OCI-LY1 (cell line): ENCODE results near the gene TRANK1.

Experiments used
- H2AFZ ChIP-seq: fragments of 200-600 bp; sonication (generic), shearing (Covaris generic); 2 replicates; pipeline ENCODE4 v1.6.0; 2014; ENCODE audit warnings: antibody characterized with exemption, mild to moderate bottlenecking, low read length
- H3F3A ChIP-seq: fragments of 200-600 bp; sonication (generic), shearing (Covaris generic); 2 replicates; pipeline ENCODE4 v1.6.0; 2014; ENCODE audit warnings: mild to moderate bottlenecking, antibody characterized with exemption, low read length, moderate library complexity; ENCODE audit not compliant: insufficient read depth
- H3K27ac ChIP-seq: fragments of 200-600 bp; sonication (generic); 2 replicates; pipeline ENCODE4 v1.5.1; 2014; ENCODE audit warnings: low read length, mixed run types, mild to moderate bottlenecking, low read depth; ENCODE audit not compliant: poor library complexity, severe bottlenecking
- H3K27me3 ChIP-seq: fragments of 200-600 bp; sonication (generic); 2 replicates; pipeline ENCODE4 v1.6.0; 2014; ENCODE audit warnings: antibody characterized with exemption, mild to moderate bottlenecking, low read length, moderate library complexity; ENCODE audit not compliant: insufficient read depth
- H3K36me3 ChIP-seq: fragments of 200-600 bp; sonication (generic); 2 replicates; pipeline ENCODE4 v1.6.1; 2014; ENCODE audit warnings: mild to moderate bottlenecking, antibody characterized with exemption, low read length, moderate library complexity, mixed read lengths; ENCODE audit not compliant: insufficient read depth
- H3K4me1 ChIP-seq: fragments of 200-600 bp; sonication (generic); 2 replicates; pipeline ENCODE4 v1.5.1; 2014; ENCODE audit warnings: mild to moderate bottlenecking, low read length, moderate library complexity; ENCODE audit not compliant: insufficient read depth, severe bottlenecking
- H3K4me2 ChIP-seq: fragments of 200-600 bp; sonication (generic), shearing (Covaris generic); 2 replicates; pipeline ENCODE4 v1.6.1; 2014; ENCODE audit warnings: low read length
- H3K4me3 ChIP-seq: fragments of 200-600 bp; sonication (generic); 2 replicates; pipeline ENCODE4 v1.5.1; 2014; ENCODE audit warnings: low read length, low read depth, mild to moderate bottlenecking, mixed read lengths; ENCODE audit not compliant: poor library complexity, severe bottlenecking
- H3K79me2 ChIP-seq: fragments of 200-600 bp; shearing (Covaris generic); 2 replicates; pipeline ENCODE4 v1.6.1; 2016; ENCODE audit warnings: mixed run types, low read length, mixed read lengths; ENCODE audit not compliant: insufficient read depth
- H3K9ac ChIP-seq: fragments of 200-600 bp; sonication (generic), shearing (Covaris generic); 2 replicates; pipeline ENCODE4 v1.6.1; 2014; ENCODE audit warnings: mild to moderate bottlenecking, low read length, mixed read lengths
- H3K9me2 ChIP-seq: fragments of 200-600 bp; sonication (generic), shearing (Covaris generic); 2 replicates; pipeline ENCODE4 v1.6.1; 2014; ENCODE audit warnings: low read depth, mild to moderate bottlenecking, low read length, mixed read lengths
- H3K9me3 ChIP-seq: fragments of 200-600 bp; shearing (Covaris generic); 2 replicates; pipeline ENCODE4 v1.6.1; 2014; ENCODE audit warnings: low read length, mixed read lengths
- H4K20me1 ChIP-seq: fragments of 200-600 bp; sonication (generic), shearing (Covaris generic); 2 replicates; pipeline ENCODE4 v1.6.0; 2016; ENCODE audit warnings: mild to moderate bottlenecking, low read length; ENCODE audit not compliant: insufficient read depth
- EZH2 ChIP-seq: fragments of 200-600 bp; sonication (generic), shearing (Covaris generic); IDR thresholded peaks from 2 replicates; pipeline ENCODE4 v1.8.0; 2017; ENCODE audit warnings: borderline replicate concordance, mixed run types, mild to moderate bottlenecking, antibody characterized with exemption, low read length, moderate library complexity, mixed read lengths
- TF ChIP-seq, protein P1 (sequence below): fragments of 200-600 bp; sonication (generic), shearing (Covaris generic); IDR thresholded peaks from 2 replicates; pipeline ENCODE4 v1.5.1; 2017; ENCODE audit warnings: mild to moderate bottlenecking, antibody characterized with exemption, low read length, moderate library complexity, mixed read lengths

TRANK1 gene

DNA sequence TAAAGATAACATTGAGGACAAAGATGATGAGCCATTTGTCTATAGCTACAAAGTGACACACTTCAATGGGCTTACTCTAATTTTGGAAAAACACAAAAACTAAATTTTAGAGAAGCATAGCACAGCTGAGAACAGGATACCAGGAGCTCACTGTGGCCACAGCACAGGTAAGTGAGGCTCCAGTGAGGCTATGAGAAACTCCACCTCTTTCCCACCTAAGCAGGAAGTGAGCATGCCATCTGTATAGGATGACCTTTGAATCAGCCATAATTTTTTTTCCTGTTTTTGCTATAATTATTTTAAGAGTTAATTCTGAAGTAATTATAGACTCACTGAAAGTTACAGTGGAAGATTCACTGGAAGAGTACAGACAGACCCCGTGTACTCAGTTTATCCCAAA lies 98.4 kb downstream of the TRANK1 start:
- H3K9ac ChIP-seq, result no peak overlapping the region
- H3K4me2 ChIP-seq, result no peak overlapping the region
- H3K9me2 ChIP-seq, result no peaks in the 10 kb centered on the region
- H4K20me1 ChIP-seq, result no peaks in the 10 kb centered on the region
- H2AFZ ChIP-seq, result no peak overlapping the region
- no peaks in the 10 kb centered on the region; the same call in 1 of the 2 replicates for H3K9me3 ChIP-seq
- no peaks in the 10 kb centered on the region for H3K27me3 ChIP-seq
- no peak overlapping the region for H3K4me3 ChIP-seq
- TF ChIP-seq, protein P1, sequence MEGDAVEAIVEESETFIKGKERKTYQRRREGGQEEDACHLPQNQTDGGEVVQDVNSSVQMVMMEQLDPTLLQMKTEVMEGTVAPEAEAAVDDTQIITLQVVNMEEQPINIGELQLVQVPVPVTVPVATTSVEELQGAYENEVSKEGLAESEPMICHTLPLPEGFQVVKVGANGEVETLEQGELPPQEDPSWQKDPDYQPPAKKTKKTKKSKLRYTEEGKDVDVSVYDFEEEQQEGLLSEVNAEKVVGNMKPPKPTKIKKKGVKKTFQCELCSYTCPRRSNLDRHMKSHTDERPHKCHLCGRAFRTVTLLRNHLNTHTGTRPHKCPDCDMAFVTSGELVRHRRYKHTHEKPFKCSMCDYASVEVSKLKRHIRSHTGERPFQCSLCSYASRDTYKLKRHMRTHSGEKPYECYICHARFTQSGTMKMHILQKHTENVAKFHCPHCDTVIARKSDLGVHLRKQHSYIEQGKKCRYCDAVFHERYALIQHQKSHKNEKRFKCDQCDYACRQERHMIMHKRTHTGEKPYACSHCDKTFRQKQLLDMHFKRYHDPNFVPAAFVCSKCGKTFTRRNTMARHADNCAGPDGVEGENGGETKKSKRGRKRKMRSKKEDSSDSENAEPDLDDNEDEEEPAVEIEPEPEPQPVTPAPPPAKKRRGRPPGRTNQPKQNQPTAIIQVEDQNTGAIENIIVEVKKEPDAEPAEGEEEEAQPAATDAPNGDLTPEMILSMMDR, result no peak
- TF ChIP-seq EZH2, result no peak
- H3K79me2 ChIP-seq, result no peaks in the 10 kb centered on the region
- H3K27ac ChIP-seq, result no peak overlapping the region
- no peaks in the 10 kb centered on the region for H3F3A ChIP-seq
- no peaks in the 10 kb centered on the region for H3K4me1 ChIP-seq
- peaks cover 95% of the 10 kb centered on the region for H3K36me3 ChIP-seq

- Histone ChIP-seq H3K79me2 (no peaks in the 10 kb centered on the region), H3K4me3 (no peak overlapping the region), H3F3A (no peaks in the 10 kb centered on the region), H3K27ac (no peak overlapping the region), H3K27me3 (no peaks in the 10 kb centered on the region), H3K9me2 (no peaks in the 10 kb centered on the region), H2AFZ (no peak overlapping the region), H3K4me2 (no peak overlapping the region), H4K20me1 (no peaks in the 10 kb centered on the region), H3K9me3 (no peaks in the 10 kb centered on the region; the same call in 1 of the 2 replicates), H3K36me3 (peaks cover 98% of the 10 kb centered on the region), H3K9ac (no peak overlapping the region), H3K4me1 (no peaks in the 10 kb centered on the region)
- no peak for TF ChIP-seq EZH2
- TF ChIP-seq, protein P1, result peak; percentile 59
These were observed 101.5 kb downstream of the TRANK1 start for GRCh38 chr3:36843065-36844051.

GRCh38 chr3:36842275-36842674 lies 102.6 kb downstream of the TRANK1 start:
- H3K9ac ChIP-seq, result no peak overlapping the region
- H3K36me3 ChIP-seq, result peaks cover 99% of the 10 kb centered on the region
- no peaks in the 10 kb centered on the region; the same call in 1 of the 2 replicates for H3K9me3 ChIP-seq
- H3K4me2 ChIP-seq, result no peak overlapping the region
- no peaks in the 10 kb centered on the region for H3K27me3 ChIP-seq
- no peaks in the 10 kb centered on the region for H3F3A ChIP-seq
- no peak overlapping the region for H3K27ac ChIP-seq
- H3K4me1 ChIP-seq, result no peaks in the 10 kb centered on the region
- H3K9me2 ChIP-seq, result no peaks in the 10 kb centered on the region
- H4K20me1 ChIP-seq, result no peaks in the 10 kb centered on the region
- H2AFZ ChIP-seq, result no peak overlapping the region
- no peak overlapping the region for H3K4me3 ChIP-seq
- TF ChIP-seq EZH2, result no peak
- TF ChIP-seq, protein P1, result no peak
- H3K79me2 ChIP-seq, result no peaks in the 10 kb centered on the region
